Measurements from ENCODE around the gene TRPM3.

GRCh38 chr9:70641031-70641430, 480.4 kb downstream of the TRPM3 start:
- TF ChIP-seq, protein P1, sequence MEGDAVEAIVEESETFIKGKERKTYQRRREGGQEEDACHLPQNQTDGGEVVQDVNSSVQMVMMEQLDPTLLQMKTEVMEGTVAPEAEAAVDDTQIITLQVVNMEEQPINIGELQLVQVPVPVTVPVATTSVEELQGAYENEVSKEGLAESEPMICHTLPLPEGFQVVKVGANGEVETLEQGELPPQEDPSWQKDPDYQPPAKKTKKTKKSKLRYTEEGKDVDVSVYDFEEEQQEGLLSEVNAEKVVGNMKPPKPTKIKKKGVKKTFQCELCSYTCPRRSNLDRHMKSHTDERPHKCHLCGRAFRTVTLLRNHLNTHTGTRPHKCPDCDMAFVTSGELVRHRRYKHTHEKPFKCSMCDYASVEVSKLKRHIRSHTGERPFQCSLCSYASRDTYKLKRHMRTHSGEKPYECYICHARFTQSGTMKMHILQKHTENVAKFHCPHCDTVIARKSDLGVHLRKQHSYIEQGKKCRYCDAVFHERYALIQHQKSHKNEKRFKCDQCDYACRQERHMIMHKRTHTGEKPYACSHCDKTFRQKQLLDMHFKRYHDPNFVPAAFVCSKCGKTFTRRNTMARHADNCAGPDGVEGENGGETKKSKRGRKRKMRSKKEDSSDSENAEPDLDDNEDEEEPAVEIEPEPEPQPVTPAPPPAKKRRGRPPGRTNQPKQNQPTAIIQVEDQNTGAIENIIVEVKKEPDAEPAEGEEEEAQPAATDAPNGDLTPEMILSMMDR (conservative IDR thresholded peaks at IDR 0.05 in 1 of 2, IDR thresholded peaks at IDR 0.05 in 1 of 2; ENCODE audit: extremely low read depth in 1 of 2, insufficient read depth in 1 of 2, low read depth in 1 of 2, low read length in 2 of 2), result no peak
- TF ChIP-seq EZH2 (IDR thresholded peaks at IDR 0.05; ENCODE audit: borderline replicate concordance, low read length), result no peak
